ENCODE measurements around the gene SUSD1.

DNA sequence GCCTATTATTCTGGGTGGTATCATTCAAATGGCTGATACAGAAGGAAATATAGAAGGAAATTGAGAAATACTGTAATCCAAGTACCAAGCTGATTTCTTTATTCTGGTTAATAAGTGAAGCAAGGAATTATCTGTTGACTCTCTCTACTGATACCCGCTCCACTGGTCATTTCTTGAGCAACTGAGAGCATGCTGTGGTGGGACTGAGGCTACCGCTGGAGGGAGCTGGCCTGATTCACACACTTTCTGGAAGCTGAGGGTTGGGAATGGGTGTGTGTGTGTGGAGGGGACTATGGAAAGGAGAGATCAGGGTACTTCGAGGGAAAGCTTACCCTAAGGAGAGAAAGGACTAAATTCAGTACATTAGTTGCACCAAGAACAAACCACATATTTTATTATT, 174.4 kb downstream of the SUSD1 start:
- TF ChIP-seq, protein P1, sequence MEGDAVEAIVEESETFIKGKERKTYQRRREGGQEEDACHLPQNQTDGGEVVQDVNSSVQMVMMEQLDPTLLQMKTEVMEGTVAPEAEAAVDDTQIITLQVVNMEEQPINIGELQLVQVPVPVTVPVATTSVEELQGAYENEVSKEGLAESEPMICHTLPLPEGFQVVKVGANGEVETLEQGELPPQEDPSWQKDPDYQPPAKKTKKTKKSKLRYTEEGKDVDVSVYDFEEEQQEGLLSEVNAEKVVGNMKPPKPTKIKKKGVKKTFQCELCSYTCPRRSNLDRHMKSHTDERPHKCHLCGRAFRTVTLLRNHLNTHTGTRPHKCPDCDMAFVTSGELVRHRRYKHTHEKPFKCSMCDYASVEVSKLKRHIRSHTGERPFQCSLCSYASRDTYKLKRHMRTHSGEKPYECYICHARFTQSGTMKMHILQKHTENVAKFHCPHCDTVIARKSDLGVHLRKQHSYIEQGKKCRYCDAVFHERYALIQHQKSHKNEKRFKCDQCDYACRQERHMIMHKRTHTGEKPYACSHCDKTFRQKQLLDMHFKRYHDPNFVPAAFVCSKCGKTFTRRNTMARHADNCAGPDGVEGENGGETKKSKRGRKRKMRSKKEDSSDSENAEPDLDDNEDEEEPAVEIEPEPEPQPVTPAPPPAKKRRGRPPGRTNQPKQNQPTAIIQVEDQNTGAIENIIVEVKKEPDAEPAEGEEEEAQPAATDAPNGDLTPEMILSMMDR (IDR thresholded peaks at IDR 0.05; ENCODE audit: insufficient read depth, low read depth, low read length) = no peak
- TF ChIP-seq EZH2 (IDR thresholded peaks at IDR 0.05; ENCODE audit: insufficient read depth, low read length) = no peak
